HG03064 (cell line): ENCODE measurements around the gene PPME1.

Experiments used
- ATAC-seq: cut with Tn5 transposase; IDR thresholded peaks from one replicate; pipeline ENCODE4 v1.9.1; 2021; ENCODE audit warnings: low read depth; ENCODE audit not compliant: unreplicated experiment

The PPME1 gene

DNA sequence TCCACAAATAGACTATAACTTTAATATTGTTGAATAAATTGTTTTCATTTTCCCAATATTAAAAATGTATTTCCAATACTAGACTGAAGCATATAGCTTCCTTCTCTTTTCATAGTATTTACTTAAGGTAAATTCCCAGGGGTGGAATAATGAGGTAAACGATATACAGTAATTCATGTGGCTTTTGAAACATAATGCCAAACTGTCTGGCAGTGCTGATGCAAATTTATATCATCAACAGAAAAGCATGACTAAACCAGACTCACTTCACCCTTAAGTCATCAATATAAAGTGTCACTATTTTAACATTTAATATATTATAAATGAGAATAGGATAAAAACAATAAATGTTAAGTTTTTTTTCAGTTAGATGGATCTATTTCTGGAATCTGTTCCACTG, 13.9 kb upstream of the PPME1 start:
- no peak for ATAC-seq

DNA sequence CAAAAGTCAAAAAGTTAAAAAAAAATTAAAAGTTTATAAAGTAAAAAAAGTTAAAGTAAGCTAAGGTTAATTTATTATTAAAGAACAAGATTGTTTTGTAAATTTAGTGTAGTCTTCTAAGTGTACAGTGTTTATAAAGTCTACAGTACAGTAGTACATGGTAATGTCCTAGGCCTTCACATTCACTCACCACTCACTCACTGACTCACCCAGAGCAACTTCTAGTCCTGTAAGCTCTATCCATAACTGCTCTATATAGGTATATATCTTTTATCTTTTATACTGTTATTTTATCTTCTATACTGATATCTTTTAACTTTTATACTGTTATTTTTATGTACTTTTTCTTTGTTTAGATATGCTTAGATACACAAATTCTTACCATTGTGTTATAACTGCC, 11.4 kb upstream of the PPME1 start:
- ATAC-seq, result no peak

DNA sequence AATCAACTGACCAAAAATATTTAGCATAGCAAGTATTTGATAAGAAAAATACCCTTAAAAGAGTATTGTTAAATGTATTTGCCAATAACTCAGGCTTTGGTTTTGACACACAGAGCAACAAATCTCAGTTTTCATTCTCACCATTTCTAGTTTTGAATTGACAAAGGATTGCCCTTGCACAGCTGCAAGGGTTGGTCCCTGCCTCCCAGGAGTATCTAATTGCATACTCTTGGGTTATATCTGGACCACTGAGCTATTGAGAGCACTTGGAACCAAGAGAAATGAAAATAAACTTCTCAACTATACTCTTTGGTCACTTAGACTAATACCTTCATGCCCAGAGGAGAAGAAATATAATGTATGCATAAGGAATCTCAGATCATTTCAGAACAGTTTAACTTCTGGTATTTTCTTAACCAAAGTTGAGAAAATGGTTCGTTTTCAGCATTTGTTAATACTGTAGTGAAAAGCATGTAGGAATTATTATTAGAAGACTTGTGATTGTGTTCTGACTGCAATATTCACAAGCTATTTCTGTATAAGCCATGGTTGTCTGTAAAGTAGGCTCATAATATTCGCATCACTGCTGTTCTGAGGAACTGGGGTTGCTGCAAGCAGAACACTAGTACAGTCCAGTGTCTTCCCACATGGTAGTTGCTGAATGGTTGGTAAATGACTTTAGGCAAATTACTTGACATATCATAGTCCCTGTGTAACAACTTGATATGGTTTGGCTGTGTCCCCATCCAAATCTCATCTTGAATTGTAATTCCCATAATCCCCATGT, 8.2 kb upstream of the PPME1 start:
- ATAC-seq, result no peak

DNA sequence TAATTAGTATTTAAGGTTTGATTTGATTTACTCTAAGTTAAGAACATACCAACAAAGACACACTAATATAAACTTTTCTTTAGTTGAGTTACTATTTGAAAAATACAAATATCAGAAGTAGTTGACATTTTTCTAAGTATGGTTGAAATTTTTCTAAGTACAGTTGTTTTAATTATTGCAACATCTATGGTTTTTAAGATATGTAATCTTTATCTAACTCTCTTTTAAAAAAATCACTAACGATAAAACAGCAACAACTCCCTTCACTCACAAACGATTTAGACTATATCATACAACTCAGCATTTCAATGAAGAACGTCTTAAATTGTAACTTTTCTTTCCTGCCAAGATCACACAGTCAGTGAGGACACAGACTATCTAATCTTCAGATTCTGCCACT, 2.3 kb upstream of the PPME1 start:
- ATAC-seq, result no peak

DNA sequence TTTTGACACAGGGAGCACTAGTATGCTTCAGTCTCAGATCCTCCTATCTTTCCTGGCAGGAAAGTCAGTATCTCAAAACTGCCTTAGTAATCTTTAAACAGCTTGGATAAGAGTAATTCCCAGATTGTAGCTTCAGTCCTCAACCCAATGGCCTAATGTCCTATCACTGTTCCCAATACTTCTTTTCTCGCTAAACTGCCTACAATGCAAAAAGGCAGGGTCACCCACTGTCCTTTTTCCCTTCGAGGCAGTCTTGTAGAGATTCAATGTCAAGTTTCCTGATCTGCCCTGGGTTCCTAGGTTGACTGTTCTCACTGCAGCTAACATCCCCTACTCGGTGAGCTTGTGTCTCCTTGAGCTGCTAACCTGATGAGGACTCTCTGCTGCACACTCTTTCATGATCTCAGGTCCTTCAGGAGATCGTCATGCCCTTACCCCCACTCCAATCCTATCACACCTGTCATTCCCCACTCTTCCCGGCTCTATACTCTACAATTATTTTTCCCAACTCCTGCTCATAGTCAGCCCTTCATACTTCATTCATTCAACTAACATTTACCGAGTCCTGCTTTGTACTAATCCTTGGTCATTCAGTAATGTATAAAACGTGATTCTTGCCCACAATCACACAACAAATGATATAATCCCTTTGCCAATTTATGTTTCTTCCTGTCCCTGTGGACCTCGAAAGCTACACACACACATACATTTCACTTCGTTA, 1.2 kb upstream of the PPME1 start:
- ATAC-seq, result no peak

DNA sequence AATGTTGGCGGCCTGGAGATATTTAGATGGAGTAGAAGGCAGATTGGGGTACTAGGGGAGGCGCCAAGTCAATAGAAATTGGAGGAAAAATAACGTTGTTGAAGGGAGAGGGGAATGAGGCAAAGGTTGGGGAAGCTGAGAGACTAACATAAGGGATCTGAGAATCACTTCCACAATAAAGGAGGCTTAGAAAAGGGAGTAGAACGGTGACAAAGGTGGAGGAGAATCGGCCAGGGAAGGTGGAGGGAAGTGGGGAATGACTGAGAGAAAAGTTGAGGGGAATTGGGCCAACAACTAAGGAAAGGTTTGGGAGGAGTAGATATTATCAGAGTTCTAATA, 510 bp downstream of the PPME1 start:
- ATAC-seq, result no peak

DNA sequence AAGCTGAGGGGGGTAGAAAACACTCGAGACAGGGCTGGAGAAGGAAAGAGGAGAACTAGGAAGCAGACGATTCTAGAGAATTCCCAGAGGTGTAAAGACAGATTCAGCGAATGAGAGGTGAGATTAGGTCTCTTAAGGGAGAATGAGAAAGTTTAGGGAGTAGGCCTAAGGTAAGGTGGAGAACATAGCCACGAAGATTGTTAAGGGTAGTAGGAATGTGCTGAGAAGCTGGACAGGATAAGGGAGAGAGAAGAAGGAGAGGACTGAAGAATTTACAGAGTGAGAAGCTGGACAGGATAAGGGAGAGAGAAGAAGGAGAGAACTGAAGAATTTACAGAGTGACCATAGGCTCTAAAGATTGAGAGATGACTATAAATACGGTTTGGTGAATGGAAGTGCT, 908 bp downstream of the PPME1 start:
- no peak for ATAC-seq

DNA sequence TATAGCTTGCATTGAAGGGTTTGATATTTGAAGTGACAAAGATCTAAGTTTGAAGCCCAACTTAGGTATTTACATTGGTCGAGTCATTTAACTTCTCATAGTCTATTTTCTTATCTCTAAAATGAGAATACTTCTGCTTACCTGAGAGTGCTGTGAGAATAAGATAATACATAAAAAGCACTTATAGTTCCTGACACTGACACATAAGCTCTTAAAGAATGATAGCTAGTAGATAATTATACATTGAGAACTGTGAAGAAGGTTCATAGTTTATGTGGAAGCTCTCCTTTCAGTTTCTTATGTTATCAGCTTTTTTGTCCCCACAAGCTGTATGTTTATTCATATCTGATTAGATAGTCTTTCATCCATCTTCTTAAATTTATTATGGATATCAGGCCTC, 4.8 kb downstream of the PPME1 start:
- no peak for ATAC-seq

DNA sequence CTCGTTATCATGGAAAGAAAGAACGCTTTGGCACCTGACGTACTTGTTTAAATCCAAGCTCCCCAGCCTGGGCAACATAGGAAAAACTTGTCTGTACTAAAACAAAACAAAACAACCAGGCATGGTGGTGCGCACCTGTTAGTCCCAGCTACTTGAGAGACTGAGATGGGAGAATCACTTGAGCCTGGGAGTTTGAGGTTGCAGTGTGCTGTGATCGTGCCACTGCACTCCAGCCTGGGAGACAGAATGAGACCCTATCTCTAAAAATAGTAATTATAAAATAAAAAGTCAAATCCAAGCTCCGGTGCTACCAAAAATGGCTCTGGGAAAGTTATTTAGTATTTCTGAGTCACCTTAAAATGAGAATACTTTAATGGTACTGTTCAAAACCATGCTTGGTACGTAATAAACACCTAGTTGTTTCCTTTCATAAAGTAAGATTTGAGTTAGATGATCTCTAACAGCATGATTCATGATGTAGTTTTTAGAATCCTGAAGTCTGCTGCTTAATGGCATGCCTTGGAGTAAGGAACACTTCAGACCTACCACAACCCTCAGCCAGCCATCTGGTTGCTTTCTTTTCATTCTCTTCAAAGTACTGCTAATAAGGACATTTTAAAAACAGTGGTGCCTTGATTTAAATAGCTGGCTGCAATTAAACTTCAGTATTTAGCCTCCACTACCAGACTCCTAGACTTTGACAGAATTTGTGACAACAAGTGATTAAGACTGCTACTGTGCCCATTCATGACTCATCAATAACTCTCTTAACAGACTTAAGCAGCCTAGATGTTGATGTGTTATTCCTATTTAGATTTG, 8.4 kb downstream of the PPME1 start:
- ATAC-seq, result no peak

DNA sequence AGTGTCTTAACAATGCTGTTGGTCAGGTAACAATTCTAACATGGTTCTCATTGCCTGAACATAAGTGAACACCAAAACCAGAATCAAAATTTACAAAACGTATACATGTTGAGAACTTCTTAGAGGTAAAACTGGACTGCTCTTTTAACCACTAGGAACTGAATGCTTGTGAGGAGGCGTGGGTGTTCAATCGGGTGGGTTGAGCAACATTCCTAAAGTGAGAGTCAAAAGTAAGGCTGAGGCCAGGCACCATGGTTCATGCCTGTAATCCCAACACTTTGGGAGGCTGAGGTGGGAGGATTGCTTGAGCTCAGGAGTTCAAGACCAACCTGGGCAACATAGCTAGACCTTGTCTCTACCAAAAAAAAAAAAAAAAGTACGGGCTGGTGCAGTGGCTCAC, 11.5 kb downstream of the PPME1 start:
- no peak for ATAC-seq

DNA sequence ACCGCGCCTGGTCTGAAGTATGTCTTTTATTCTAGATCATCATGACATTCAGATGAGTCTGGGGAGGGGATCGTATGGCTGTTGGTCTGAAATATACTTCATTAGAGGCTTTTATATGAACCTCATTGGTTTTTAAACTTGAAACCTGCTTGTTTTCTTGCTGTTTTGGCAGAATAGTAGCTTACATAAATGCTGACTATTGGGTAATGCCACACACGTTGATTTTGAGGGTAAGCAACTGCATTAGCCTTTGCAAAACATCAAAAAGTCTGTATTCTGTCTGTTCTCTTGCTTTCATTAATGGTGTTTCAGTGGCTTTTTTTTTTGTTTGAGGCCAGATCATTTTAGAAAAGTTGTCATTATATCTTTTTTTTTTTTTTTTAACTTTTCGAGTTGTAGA, 14.2 kb downstream of the PPME1 start:
- ATAC-seq, result no peak

DNA sequence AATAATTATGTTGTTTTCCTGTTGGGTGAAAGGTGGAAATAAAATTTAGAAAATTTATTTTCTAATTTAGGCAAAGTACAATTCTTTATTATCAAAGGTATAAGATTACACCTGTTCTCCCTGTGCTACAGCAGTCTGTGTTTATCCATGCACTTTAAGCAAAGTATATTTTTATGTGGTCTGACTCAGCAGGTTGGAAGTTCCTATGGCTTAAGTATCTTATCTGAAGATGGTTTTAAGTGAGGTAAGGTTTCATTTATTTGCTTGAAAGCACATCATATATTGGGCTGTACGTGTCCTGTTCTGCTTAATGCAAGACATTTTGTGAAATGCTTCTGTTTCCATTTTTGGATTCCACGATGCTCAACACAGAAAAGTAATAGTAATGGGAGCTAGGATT, 14.6 kb downstream of the PPME1 start:
- ATAC-seq, result no peak

DNA sequence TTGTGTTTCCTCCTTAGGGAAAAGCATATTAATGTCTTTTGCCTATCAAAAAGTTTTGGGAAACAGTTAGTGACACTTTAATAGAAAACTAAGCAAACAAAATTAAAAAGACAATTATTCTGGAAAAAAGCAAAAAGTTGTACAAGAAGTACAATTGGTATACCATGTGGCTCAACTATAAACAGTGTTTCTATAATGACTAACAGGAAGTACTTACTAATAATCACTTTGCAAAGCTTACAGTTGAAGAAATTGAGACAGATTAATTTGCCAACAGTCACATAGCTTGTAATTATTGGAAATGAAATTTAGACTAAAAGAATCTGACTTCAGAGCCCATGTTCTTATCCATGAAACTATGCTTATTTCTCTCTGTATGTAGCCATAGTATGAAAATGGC, 24.7 kb downstream of the PPME1 start:
- no peak for ATAC-seq

DNA sequence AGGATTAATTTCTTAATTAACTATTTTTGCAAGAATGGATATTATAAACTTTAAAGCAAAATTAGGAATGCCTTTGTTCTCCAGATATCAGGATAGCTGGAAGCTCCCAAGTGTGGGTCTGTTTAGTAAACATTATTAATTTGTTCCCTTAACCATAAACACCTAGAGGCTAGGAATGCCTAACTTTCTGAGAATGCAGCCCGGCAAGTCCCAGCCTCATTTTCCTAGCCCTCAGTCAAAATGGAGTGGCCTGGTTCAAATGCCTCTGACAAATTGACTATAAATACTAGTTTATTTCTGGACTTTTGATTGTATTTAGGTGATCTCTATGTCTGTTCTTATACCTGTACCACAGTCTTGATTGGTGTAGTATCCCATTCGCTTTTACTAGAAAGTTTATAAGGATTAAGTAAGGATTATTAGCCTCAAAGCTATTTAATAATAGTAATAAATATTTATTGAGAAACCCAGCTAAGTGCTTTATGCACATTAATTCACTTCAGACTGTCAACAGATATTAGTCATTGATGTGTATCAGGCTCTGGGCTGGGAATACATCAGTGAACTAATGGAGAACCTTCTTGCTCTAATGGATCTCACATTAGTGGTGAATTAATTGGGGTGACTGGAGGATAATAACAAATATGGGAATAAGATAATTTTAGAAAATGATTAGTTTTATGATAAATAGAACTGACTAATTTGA, 25.8 kb downstream of the PPME1 start:
- no peak for ATAC-seq

DNA sequence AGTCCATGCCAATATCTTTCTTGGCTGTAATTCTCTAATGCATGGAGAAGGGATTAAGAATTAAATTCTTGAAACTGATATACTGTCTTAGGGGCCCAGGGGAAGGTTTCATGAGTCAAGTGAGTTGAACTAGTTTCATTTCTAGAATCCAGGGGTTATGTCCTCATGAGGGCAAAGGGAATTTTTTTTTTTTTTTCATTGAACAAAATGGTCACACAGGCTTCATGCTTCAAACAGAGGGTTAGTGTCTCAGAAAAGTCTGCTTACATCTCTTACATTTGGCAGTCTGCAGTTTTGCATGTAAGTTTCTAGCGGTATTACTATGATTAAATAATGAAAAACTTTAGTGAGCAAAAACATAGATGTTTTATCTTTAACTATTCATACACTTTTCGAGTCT, 32.9 kb downstream of the PPME1 start:
- no peak for ATAC-seq

DNA sequence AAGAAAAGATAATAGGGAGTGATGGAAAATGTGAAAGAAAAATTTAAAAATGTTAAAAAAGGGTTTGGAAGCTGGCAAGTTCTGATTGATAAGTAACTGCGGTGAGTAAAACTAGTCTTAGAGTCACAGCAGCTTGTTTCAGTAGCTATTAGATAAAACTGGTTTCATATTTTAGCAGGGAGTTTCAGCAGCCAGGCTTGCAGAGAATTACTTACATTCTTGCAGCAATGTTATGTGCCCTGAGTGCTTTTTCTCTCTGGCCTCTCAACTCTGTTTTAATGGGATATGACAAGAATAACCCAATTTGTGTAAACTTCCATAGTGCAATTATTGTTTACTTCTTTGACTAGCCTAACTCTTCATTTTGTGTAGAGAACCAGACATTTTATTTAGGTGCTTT, 33.6 kb downstream of the PPME1 start:
- no peak for ATAC-seq

DNA sequence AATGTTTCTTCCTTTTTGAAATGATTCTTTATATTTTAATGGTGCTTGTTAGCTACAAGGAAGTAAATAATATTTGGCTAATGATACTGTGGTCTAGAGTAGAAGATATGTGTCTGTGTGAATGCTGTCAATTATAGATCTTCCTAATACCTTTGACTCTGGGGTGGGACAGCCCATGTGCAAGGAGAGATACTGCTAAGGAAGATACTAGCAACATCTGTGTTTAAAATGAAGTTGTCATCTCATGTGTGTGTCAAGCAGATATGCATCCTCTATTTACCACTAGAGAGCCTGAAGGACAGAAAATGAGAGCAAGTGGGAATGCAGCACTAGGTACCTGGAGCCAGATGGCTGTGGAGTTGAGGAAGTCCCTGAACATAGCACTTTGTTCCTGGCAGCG, 34.1 kb downstream of the PPME1 start:
- ATAC-seq, result no peak

DNA sequence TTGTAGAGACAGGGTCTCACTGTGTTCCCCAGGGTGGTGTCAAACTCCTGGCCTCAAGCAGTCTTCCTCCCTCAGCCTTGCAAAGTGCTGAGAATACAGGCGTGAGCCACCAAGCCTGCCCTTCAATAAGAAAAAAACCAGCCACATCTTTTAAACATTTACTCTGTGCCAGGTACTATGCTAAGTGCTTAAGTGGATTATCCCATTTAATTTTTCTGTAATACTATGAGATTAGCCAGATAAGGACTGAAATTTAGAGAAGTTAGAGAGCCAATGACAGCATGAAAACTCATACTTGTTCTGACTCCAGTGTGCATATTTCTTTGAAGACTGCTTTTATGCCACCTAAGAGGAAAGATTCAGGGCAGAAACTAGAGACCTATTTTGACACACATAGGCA, 35.7 kb downstream of the PPME1 start:
- no peak for ATAC-seq

DNA sequence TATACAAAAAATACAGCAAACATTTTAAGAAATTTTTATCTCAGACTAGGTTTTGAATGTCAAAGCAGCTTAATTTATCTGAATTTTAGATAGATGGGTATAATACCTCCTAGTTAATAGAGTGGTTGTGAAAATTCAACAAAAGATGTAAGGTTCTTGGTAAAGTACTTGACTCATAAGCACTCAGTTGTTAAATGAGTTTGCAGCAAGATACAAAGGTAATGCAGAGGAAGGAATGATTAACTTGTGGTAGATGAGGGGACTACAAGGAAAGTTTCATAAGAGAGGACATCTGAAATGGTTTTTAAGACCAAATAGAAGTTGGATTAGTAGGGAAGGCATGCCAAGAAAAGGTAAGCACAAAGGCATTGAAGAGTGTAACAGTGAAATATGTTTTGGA, 37.4 kb downstream of the PPME1 start:
- no peak for ATAC-seq

DNA sequence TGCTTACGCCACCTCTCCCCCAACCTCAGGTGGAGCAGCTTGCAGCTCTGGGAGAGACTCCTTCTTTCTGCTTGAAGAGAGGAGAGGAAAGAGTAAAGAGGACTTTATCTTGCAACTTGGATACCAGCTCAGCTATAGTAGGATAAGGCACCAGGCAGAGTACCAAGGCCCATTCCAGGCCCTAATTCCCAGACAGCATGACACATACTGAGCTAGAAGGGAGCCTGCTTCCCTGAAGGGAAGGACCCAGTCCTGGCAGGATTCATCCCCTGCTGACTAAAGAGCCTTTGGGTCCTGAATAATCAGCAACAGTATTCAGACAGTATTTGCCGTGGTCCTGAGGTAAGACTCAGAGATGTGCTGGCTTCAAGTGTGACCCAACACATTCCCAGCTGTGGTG, 41.4 kb downstream of the PPME1 start:
- no peak for ATAC-seq

DNA sequence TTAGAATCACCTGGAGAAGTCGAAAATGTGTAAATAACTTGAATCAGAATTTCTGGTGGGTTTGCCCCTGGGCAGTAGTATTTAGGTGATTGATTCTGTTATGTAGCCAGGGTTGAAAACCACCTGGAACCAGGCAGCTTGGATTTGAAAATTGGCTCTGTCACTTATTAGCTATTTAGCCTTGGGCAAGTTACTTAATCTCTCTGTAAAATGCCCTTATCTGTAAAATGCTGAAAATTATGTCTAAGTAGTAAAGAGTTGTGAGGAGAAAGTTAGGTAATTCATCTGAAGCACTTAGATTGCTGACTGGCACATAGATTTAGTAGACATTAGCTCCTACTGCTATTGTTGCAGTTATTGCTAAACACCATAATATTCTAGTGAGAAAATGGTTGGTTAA, 49.3 kb downstream of the PPME1 start:
- ATAC-seq, result no peak
